ENCODE results near the gene CARS2.

CARS2 gene

GRCh38 chr13:110627351-110627750 lies 78.6 kb downstream of the CARS2 start (continued):
- TF ChIP-seq CSRNP3 (CRISPR knock-in tag; IDR thresholded peaks at IDR 0.05) (no peak), ISL1 (CRISPR knock-in tag; IDR thresholded peaks at IDR 0.05) (no peak), TOX (CRISPR knock-in tag; IDR thresholded peaks at IDR 0.05; ENCODE audit: borderline replicate concordance) (no peak), ZNF70 (CRISPR knock-in tag; IDR thresholded peaks at IDR 0.05) (no peak), ZFP3 (CRISPR knock-in tag; IDR thresholded peaks at IDR 0.05) (no peak), SNAI2 (CRISPR knock-in tag; IDR thresholded peaks at IDR 0.05) (no peak), ZC3H10 (CRISPR knock-in tag; IDR thresholded peaks at IDR 0.05) (no peak)

- no peak for TF ChIP-seq ISL1 (CRISPR knock-in tag; IDR thresholded peaks at IDR 0.05)
- no peak for TF ChIP-seq ZFP30 (CRISPR knock-in tag; IDR thresholded peaks at IDR 0.05)
- no peak for TF ChIP-seq RARB (CRISPR knock-in tag; IDR thresholded peaks at IDR 0.05)
- TF ChIP-seq ZNF70 (CRISPR knock-in tag; IDR thresholded peaks at IDR 0.05), result no peak
- TF ChIP-seq PATZ1 (CRISPR knock-in tag; IDR thresholded peaks at IDR 0.05; ENCODE audit: borderline replicate concordance), result no peak
- TF ChIP-seq ZNF565 (CRISPR knock-in tag; conservative IDR thresholded peaks at IDR 0.05; ENCODE audit: low read depth), result no peak
- TF ChIP-seq ZC3H10 (CRISPR knock-in tag; IDR thresholded peaks at IDR 0.05), result no peak
- TF ChIP-seq SNAI2 (CRISPR knock-in tag; IDR thresholded peaks at IDR 0.05), result no peak
- TF ChIP-seq PPARA (CRISPR knock-in tag; IDR thresholded peaks at IDR 0.05; ENCODE audit: borderline replicate concordance), result no peak
- no peak for TF ChIP-seq POU6F1 (CRISPR knock-in tag; IDR thresholded peaks at IDR 0.05; ENCODE audit: borderline replicate concordance, low read depth)
- TF ChIP-seq CREB5 (CRISPR knock-in tag; IDR thresholded peaks at IDR 0.05; ENCODE audit: low read depth), result no peak
- no peak for TF ChIP-seq GLIS3 (CRISPR knock-in tag; IDR thresholded peaks at IDR 0.05)
- no peak for TF ChIP-seq ZNF8 (CRISPR knock-in tag; IDR thresholded peaks at IDR 0.05)
- no peak for TF ChIP-seq ZFP3 (CRISPR knock-in tag; IDR thresholded peaks at IDR 0.05)
- TF ChIP-seq TCF4 (CRISPR knock-in tag; IDR thresholded peaks at IDR 0.05; ENCODE audit: borderline replicate concordance), result no peak
- TF ChIP-seq OSR1 (CRISPR knock-in tag; IDR thresholded peaks at IDR 0.05), result no peak
- no peak for TF ChIP-seq CSRNP3 (CRISPR knock-in tag; IDR thresholded peaks at IDR 0.05)
- no peak for TF ChIP-seq TSHZ2 (CRISPR knock-in tag; IDR thresholded peaks at IDR 0.05)
- no peak for TF ChIP-seq ESRRG (CRISPR knock-in tag; IDR thresholded peaks at IDR 0.05)
- TF ChIP-seq ARNTL (CRISPR knock-in tag; IDR thresholded peaks at IDR 0.05; ENCODE audit: borderline replicate concordance, low read depth), result no peak
- no peak for ATAC-seq
Measured at GRCh38 chr13:110626521-110626920, 79.4 kb downstream of the CARS2 start.
